ENCODE data around the gene TLL2. TPM values are rescaled to one million over a fixed set of nuclear protein-coding genes. Genes with fewer than 3 reads are reported as not detected.

The TLL2 gene
- total RNA-seq, 1 donor from 2014 or later = 2.1 TPM

GRCh38 chr10:96452494-96453153 is 61.1 kb downstream of the TLL2 start:
- no peak for TF ChIP-seq CTCF (conservative IDR thresholded peaks at IDR 0.05)
- DNase-seq (ENCODE audit: low read depth, low spot score) = no peak
- no peak overlapping the region for H3K27ac Mint-ChIP-seq (ENCODE audit: unreplicated experiment)
- H3K9me3 Mint-ChIP-seq = no peaks in the 10 kb centered on the region
- H3K27me3 Mint-ChIP-seq (ENCODE audit: low read depth) = no peaks in the 10 kb centered on the region
- peaks cover 48% of the 10 kb centered on the region for H3K4me1 Mint-ChIP-seq
- no peaks in the 10 kb centered on the region for H3K36me3 Mint-ChIP-seq (ENCODE audit: low read depth)
- H3K4me3 Mint-ChIP-seq = no peak overlapping the region

GRCh38 chr10:96450529-96451207 is 63.1 kb downstream of the TLL2 start:
- peak overlapping the region; percentile 85 for H3K27ac Mint-ChIP-seq (ENCODE audit: unreplicated experiment)
- H3K36me3 Mint-ChIP-seq (ENCODE audit: low read depth) = no peaks in the 10 kb centered on the region
- H3K27me3 Mint-ChIP-seq (ENCODE audit: low read depth) = no peaks in the 10 kb centered on the region
- DNase-seq (ENCODE audit: low read depth, low spot score) = peak; percentile 31
- no peak for TF ChIP-seq CTCF (conservative IDR thresholded peaks at IDR 0.05)
- peak overlapping the region; percentile 20 for H3K4me3 Mint-ChIP-seq
- H3K4me1 Mint-ChIP-seq = peaks cover 60% of the 10 kb centered on the region
- peaks cover under 1% of the 10 kb centered on the region for H3K9me3 Mint-ChIP-seq

- Mint-ChIP-seq H3K27ac (ENCODE audit: unreplicated experiment) (no peak overlapping the region), H3K4me1 (peaks cover 57% of the 10 kb centered on the region), H3K9me3 (peaks cover 6% of the 10 kb centered on the region), H3K36me3 (ENCODE audit: low read depth) (no peaks in the 10 kb centered on the region), H3K27me3 (ENCODE audit: low read depth) (no peaks in the 10 kb centered on the region), H3K4me3 (no peak overlapping the region)
- no peak for TF ChIP-seq CTCF (conservative IDR thresholded peaks at IDR 0.05)
- DNase-seq (ENCODE audit: low read depth, low spot score) = no peak
Observed at GRCh38 chr10:96448558-96448957, 65.2 kb downstream of the TLL2 start.

- no peak for TF ChIP-seq CTCF (conservative IDR thresholded peaks at IDR 0.05)
- peaks cover 57% of the 10 kb centered on the region for H3K4me1 Mint-ChIP-seq
- no peak for DNase-seq (ENCODE audit: low read depth, low spot score)
- H3K4me3 Mint-ChIP-seq = no peak overlapping the region
- peaks cover 6% of the 10 kb centered on the region for H3K9me3 Mint-ChIP-seq
- H3K27ac Mint-ChIP-seq (ENCODE audit: unreplicated experiment) = peak overlapping the region; percentile 68
- H3K36me3 Mint-ChIP-seq (ENCODE audit: low read depth) = no peaks in the 10 kb centered on the region
- H3K27me3 Mint-ChIP-seq (ENCODE audit: low read depth) = no peaks in the 10 kb centered on the region
Observed at GRCh38 chr10:96448021-96448457, 65.7 kb downstream of the TLL2 start.

GRCh38 chr10:96446966-96447596 is 66.6 kb downstream of the TLL2 start:
- peaks cover 56% of the 10 kb centered on the region for H3K4me1 Mint-ChIP-seq

More at GRCh38 chr10:96446966-96447596, 66.6 kb downstream of the TLL2 start:
- no peak for DNase-seq (ENCODE audit: low read depth, low spot score)
- H3K4me3 Mint-ChIP-seq = no peak overlapping the region
- H3K27me3 Mint-ChIP-seq (ENCODE audit: low read depth) = no peaks in the 10 kb centered on the region
- peaks cover 6% of the 10 kb centered on the region for H3K9me3 Mint-ChIP-seq
- TF ChIP-seq CTCF (conservative IDR thresholded peaks at IDR 0.05) = no peak
- H3K27ac Mint-ChIP-seq (ENCODE audit: unreplicated experiment) = peak overlapping the region; percentile 51
- no peaks in the 10 kb centered on the region for H3K36me3 Mint-ChIP-seq (ENCODE audit: low read depth)
